Stromal cell of bone marrow (primary cell): ENCODE measurements around the gene COL4A2.

ENCODE experiments used
- DNase-seq: peaks from one replicate; pipeline ENCODE4 v3.0.0-alpha.2; 2012; ENCODE audit warnings: low read depth

The COL4A2 gene

GRCh38 chr13:110560601-110561343 is 253.7 kb downstream of the COL4A2 start:
- DNase-seq, result no peak

- DNase-seq, result peak; percentile 68
These were observed 254.4 kb downstream of the COL4A2 start, which contains the start of gene RAB20 for GRCh38 chr13:110561344-110562035. TSS of gene RAB20 (minus strand) at chr13:110561722. CDS start at chr13:110561519, 203 bp downstream.

- DNase-seq, result no peak
These were observed 255.0 kb downstream of the COL4A2 start for GRCh38 chr13:110562036-110562597.
